T-helper 2 cell treated with Interferon-gamma antibody and Interleukin-4, amounts not matched to agents 100 ng/mL and 5 ng/mL, for 36 hours (primary cell): ENCODE data around the gene C14orf180. TPM values are rescaled to one million over a fixed set of nuclear protein-coding genes. Genes with fewer than 3 reads are reported as not detected.

Source experiments
- intact Hi-C: fragments of 100-400 bp; cut with micrococcal nuclease; formaldehyde crosslinking; loops from one replicate; pipeline ENCODE4 v1.15.1; 2023
- total RNA-seq: library from RNA; stranded (reverse); gene quantifications from 2 replicates; pipeline ENCODE4 v1.2.3, GENCODE V29; 2022

C14orf180 gene
- total RNA-seq, 1 donor from 2014 or later, result not detected

- intact Hi-C loops, result no loop called here
Observed at GRCh38 chr14:104549536-104550339, 29.8 kb upstream of the C14orf180 start.

GRCh38 chr14:104550340-104550860, 29.2 kb upstream of the C14orf180 start:
- intact Hi-C loops, result no loop called here

GRCh38 chr14:104550861-104551728, 28.5 kb upstream of the C14orf180 start:
- intact Hi-C loops, result no loop called here

- intact Hi-C loops, result no loop called here
Observed at GRCh38 chr14:104551851-104552737, 27.5 kb upstream of the C14orf180 start.

- intact Hi-C loops, result no loop called here
Observed at GRCh38 chr14:104552738-104553125, 26.8 kb upstream of the C14orf180 start.

- intact Hi-C loops, result no loop called here
Observed at GRCh38 chr14:104553166-104554087, 26.1 kb upstream of the C14orf180 start.

- intact Hi-C loops, result no loop called here
Observed at GRCh38 chr14:104554088-104554607, 25.4 kb upstream of the C14orf180 start.

GRCh38 chr14:104554608-104555429, 24.7 kb upstream of the C14orf180 start:
- intact Hi-C loops, result no loop called here

- intact Hi-C loops, result no loop called here
Observed at GRCh38 chr14:104555430-104556255, 23.9 kb upstream of the C14orf180 start.

GRCh38 chr14:104556256-104557021, 23.1 kb upstream of the C14orf180 start:
- intact Hi-C loops, result no loop called here

GRCh38 chr14:104557086-104557485, 22.5 kb upstream of the C14orf180 start:
- intact Hi-C loops, result no loop called here

- intact Hi-C loops, result no loop called here
Observed at GRCh38 chr14:104557766-104558165, 21.8 kb upstream of the C14orf180 start.

GRCh38 chr14:104558231-104559027, 21.1 kb upstream of the C14orf180 start:
- intact Hi-C loops, result no loop called here

GRCh38 chr14:104559028-104559803, 20.3 kb upstream of the C14orf180 start:
- intact Hi-C loops, result no loop called here

GRCh38 chr14:104559804-104560585, 19.6 kb upstream of the C14orf180 start:
- intact Hi-C loops, result no loop called here
